ENCODE measurements around the gene DDI2. TPM values are rescaled to one million over a fixed set of nuclear protein-coding genes. Genes with fewer than 3 reads are reported as not detected.
A peak's percentile ranks its signal among the peaks of the same experiment; 100 is the strongest.

Gene DDI2
- total and polyA plus RNA-seq, 9 of the 15 experiments (the other 6 are each of a cell fraction or from before 2014, with no cell fraction given): 6.5 to 48.4 (median 21.2) TPM

- TF ChIP-seq RERE (CRISPR knock-in tag; IDR thresholded peaks at IDR 0.05; ENCODE audit: borderline replicate concordance) (no peak), NRF1 (conservative IDR thresholded peaks at IDR 0.05 in 1 of 2, IDR thresholded peaks at IDR 0.05 in 1 of 2) (0 out of 4 replicates have a peak, but pooled peaks of 1 of the 2 experiments have one; percentile 11), CHD1 (IDR thresholded peaks at IDR 0.05; ENCODE audit: low read length) (no peak), ARID1B (IDR thresholded peaks at IDR 0.05) (peak; percentile 7; the same call in 1 of the 2 replicates), ZNF609 (CRISPR knock-in tag; IDR thresholded peaks at IDR 0.05; ENCODE audit: borderline replicate concordance) (no peak)
Measured at GRCh38 chr1:15622712-15623373, 5.6 kb downstream of the DDI2 start (continued).
